Breast epithelium (tissue), 3 donors: ENCODE measurements around the gene UBR2.

Experiments
- CTCF ChIP-seq, 3 donors: fragments of 450-650 bp; IDR thresholded peaks; one replicate each; pipeline ENCODE4 v1.5.1; 2016 to 2017; ENCODE audit warnings: antibody characterized with exemption in 3 of 3, mild to moderate bottlenecking in 3 of 3, moderate library complexity in 3 of 3
- POLR2A ChIP-seq: fragments of 450-650 bp; IDR thresholded peaks from one replicate; pipeline ENCODE4 v1.6.1; 2016; ENCODE audit warnings: antibody characterized with exemption, mild to moderate bottlenecking, moderate library complexity
- POLR2AphosphoS5 ChIP-seq, 3 donors: sonication (generic); formaldehyde crosslinking; IDR thresholded peaks; one replicate each; pipeline ENCODE4 v1.6.1; 2017; ENCODE audit warnings: antibody characterized with exemption in 3 of 3

GRCh38 chr6:42561986-42562385 lies 1.8 kb upstream of the UBR2 start:
- no peak for TF ChIP-seq POLR2A
- no peak for TF ChIP-seq CTCF (IDR thresholded peaks at IDR 0.05)
- TF ChIP-seq POLR2AphosphoS5 (IDR thresholded peaks at IDR 0.05) = no peak
